Common myeloid progenitor, CD34-positive (primary cell): ENCODE data around the gene SPG7.

Experiments used
- CTCF ChIA-PET: fragments of 350-600 bp; sonication (Branson Sonifier 250); formaldehyde crosslinking; loops from one replicate; lab custom pipeline; 2021; ENCODE audit warnings: antibody characterized with exemption; lab: Charles Lee
- POLR2A ChIA-PET: fragments of 350-600 bp; sonication (Branson Sonifier 250); formaldehyde crosslinking; loops from one replicate; lab custom pipeline; 2021; ENCODE audit warnings: antibody characterized with exemption; lab: Charles Lee
- DNase-seq, 3 donors: peaks; one replicate each; pipeline versions ENCODE4 v3.0.0 to v3.0.0-alpha.2; 2013
- H3K27ac ChIP-seq, 2 experiments: 1 replicate in 1 of 2; 2 replicates in 1 of 2; pipeline ENCODE4 v1.7.0; 2013; ENCODE audit warnings: inconsistent platforms in 2 of 2, low read length in 2 of 2, mild to moderate bottlenecking in 2 of 2, low read depth in 1 of 2, moderate library complexity in 1 of 2; ENCODE audit not compliant: severe bottlenecking in 2 of 2, insufficient read depth in 1 of 2, poor library complexity in 1 of 2
- H3K27me3 ChIP-seq, 5 experiments: replicated peaks in 2 of 5; 1 replicate in 3 of 5; 2 replicates in 2 of 5; pipeline versions ENCODE4 v1.6.1 to v1.7.0; 2013; ENCODE audit warnings: low read length in 4 of 5, mild to moderate bottlenecking in 2 of 5, moderate library complexity in 2 of 5, inconsistent platforms in 1 of 5; ENCODE audit not compliant: insufficient read depth in 5 of 5, control insufficient read depth in 4 of 5
- H3K36me3 ChIP-seq, 4 experiments: 1 replicate in 2 of 4; 2 replicates in 2 of 4; pipeline versions ENCODE4 v1.6.1 to v1.7.0; 2013; ENCODE audit warnings: low read length in 3 of 4, control low read depth in 1 of 4, mild to moderate bottlenecking in 1 of 4; ENCODE audit not compliant: control insufficient read depth in 4 of 4, insufficient read depth in 4 of 4
- H3K4me1 ChIP-seq, 4 experiments: 1 replicate in 3 of 4; 2 replicates in 1 of 4; pipeline versions ENCODE4 v1.6.1 to v1.7.1; 2013; ENCODE audit warnings: low read length in 3 of 4, mild to moderate bottlenecking in 3 of 4, control low read depth in 1 of 4, inconsistent platforms in 1 of 4, moderate library complexity in 1 of 4; ENCODE audit not compliant: control insufficient read depth in 4 of 4, insufficient read depth in 4 of 4; ENCODE audit errors: control extremely low read depth in 1 of 4
- H3K4me3 ChIP-seq, 7 experiments: 1 replicate in 4 of 7; 2 replicates in 3 of 7; pipeline versions ENCODE4 v1.5.1 to v1.7.0; 2013; ENCODE audit warnings: mild to moderate bottlenecking in 7 of 7, low read length in 6 of 7, moderate library complexity in 6 of 7, inconsistent platforms in 2 of 7, low read depth in 2 of 7, control low read depth in 1 of 7; ENCODE audit not compliant: insufficient read depth in 4 of 7, control insufficient read depth in 1 of 7; ENCODE audit errors: extremely low read depth in 1 of 7
- H3K9me3 ChIP-seq, 5 experiments: 1 replicate in 4 of 5; 2 replicates in 1 of 5; pipeline versions ENCODE4 v1.6.1 to v1.7.1; 2013; ENCODE audit warnings: low read length in 4 of 5, mild to moderate bottlenecking in 2 of 5, inconsistent platforms in 1 of 5, low read depth in 1 of 5, moderate library complexity in 1 of 5; ENCODE audit not compliant: control insufficient read depth in 4 of 5, insufficient read depth in 2 of 5; ENCODE audit errors: control extremely low read depth in 1 of 5
- WGBS: methylation state at CpG from one replicate; pipeline ENCODE4 v1.1.5; 2013; ENCODE audit not compliant: insufficient coverage; 5-methylcytosine and 5-hydroxymethylcytosine counted together

The SPG7 gene

GRCh38 chr16:89476379-89476778 is 31.8 kb upstream of the SPG7 start:
- H3K4me1 ChIP-seq: peaks cover 13 to 69% (median 29%) of the 10 kb centered on the region in 4 experiments
- WGBS: 81% methylated on average over 2 of the region's 5 CpGs
- ChIA-PET CTCF (interaction anchor here (0.8 to 1.3 kb wide), 4 partner anchors 13 to 141 kb away, joined by 3 read pairs; partner anchors contain the start of gene SPG7), POLR2A (interaction anchor here (0.6 to 0.7 kb wide), 2 partner anchors 15 to 147 kb away, joined by 3 read pairs; no protein-coding TSS in a partner anchor)
- H3K27ac ChIP-seq: peak overlapping the region in 1 of 2 experiments; percentile 4
- no peaks in the 10 kb centered on the region for H3K9me3 ChIP-seq
- no peaks in the 10 kb centered on the region for H3K27me3 ChIP-seq
- peaks cover 0 to 4% (median 0%) of the 10 kb centered on the region in 4 experiments for H3K36me3 ChIP-seq
- no peak for DNase-seq
- peak overlapping the region in 1 of 7 experiments; percentile 24 for H3K4me3 ChIP-seq

GRCh38 chr16:89476811-89477261 is 31.4 kb upstream of the SPG7 start:
- WGBS: 17% methylated on average over 5 of the region's 10 CpGs
- H3K4me3 ChIP-seq: peak overlapping the region in 1 of 7 experiments; percentile 8
- H3K4me1 ChIP-seq: peaks cover 15 to 68% (median 30%) of the 10 kb centered on the region in 4 experiments
- ChIA-PET CTCF (interaction anchor here (0.7 to 1.3 kb wide), 5 partner anchors 10 to 142 kb away, joined by 3 to 4 read pairs (median 3); partner anchors contain the start of gene SPG7), POLR2A (interaction anchor here (0.6 to 0.7 kb wide), 2 partner anchors 15 to 148 kb away, joined by 3 read pairs; no protein-coding TSS in a partner anchor)
- peak overlapping the region in 1 of 2 experiments; percentile 4 for H3K27ac ChIP-seq
- H3K9me3 ChIP-seq: no peaks in the 10 kb centered on the region
- H3K27me3 ChIP-seq: no peaks in the 10 kb centered on the region
- H3K36me3 ChIP-seq: peaks cover 0 to 4% (median 0%) of the 10 kb centered on the region in 4 experiments
- peak in 2 of 3 donors; percentile 77 to 85 for DNase-seq

GRCh38 chr16:89478576-89479221 is 29.5 kb upstream of the SPG7 start:
- H3K36me3 ChIP-seq: peaks cover 0 to 7% (median 2%) of the 10 kb centered on the region in 4 experiments
- H3K27ac ChIP-seq: no peak overlapping the region
- DNase-seq: no peak
- peaks cover 14 to 68% (median 40%) of the 10 kb centered on the region in 4 experiments for H3K4me1 ChIP-seq
- no peaks in the 10 kb centered on the region for H3K27me3 ChIP-seq
- no peak overlapping the region for H3K4me3 ChIP-seq
- CTCF ChIA-PET: interaction anchor here (1.0 to 1.1 kb wide), 2 partner anchors 10 to 17 kb away, joined by 3 read pairs; no protein-coding TSS in a partner anchor
- POLR2A ChIA-PET: no interaction called here
- 95% methylated on average over 4 of the region's 14 CpGs for WGBS
- H3K9me3 ChIP-seq: no peaks in the 10 kb centered on the region

DNA sequence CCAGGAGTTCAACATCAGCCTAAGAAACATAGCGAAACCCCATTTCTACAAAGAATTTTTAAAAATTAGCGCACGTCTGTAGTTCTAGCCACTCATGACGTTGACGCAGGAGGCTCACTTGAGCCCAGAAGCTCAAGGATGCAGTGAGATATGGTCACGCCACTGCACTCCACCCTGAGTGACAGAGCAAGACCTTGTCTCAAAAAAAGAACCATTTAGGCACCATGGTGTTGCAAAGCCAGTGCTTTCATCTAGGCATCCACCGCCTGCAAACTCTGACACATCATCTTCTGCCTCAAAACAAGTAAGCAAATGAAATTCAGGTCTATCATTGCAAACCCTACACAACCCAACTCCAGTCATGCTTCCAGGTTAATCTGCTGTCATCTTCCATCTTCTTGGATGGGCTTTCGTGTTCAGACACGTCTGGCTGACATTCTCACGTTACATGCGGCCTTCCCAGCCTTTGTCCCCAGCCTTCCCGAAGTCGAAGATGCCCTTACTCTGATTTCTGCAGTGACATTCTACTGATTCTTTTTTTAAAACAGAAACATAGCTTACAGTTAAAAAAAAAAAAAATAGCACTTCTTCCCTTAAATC is 26.7 kb upstream of the SPG7 start:
- CTCF ChIA-PET: interaction anchor here (0.8 to 0.9 kb wide), 2 partner anchors 45 to 138 kb away, joined by 3 read pairs; no protein-coding TSS in a partner anchor
- no peak overlapping the region for H3K27ac ChIP-seq

DNA sequence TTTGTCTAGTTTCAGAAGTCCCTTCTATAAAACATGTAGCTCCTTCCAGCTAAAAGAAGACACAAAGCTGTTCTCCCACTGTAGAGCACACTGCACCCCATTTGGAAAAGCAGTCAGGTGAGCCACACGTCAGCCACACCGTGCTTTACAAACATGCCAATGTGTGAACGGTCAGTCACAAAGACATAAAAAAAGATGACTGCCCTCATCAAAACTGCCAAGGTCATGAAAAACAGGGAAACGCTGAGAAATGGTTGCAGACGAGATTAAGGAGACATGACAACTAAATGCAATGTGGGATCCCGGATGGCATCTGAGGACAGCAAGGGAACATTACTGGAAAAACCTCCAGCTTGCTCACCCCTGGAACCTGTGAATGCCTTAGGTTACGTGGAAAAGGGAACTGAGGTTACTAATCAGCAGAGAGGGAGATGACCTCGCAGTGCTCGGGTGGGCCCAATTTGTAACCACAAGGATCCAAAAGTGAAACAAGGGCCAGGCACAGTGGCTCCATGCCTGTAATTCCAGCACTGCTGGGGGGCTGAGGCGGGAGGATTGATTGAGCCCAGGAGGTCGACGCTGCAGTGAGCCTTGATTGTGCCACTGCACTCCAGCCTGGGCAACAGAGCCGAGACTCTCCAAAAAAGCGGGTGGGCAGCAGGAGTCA is 25.9 kb upstream of the SPG7 start:
- ChIA-PET POLR2A (no interaction called here), CTCF (interaction anchor here (0.8 to 1.2 kb wide), 4 partner anchors 16 to 138 kb away, joined by 3 to 4 read pairs (median 3); no protein-coding TSS in a partner anchor)
- H3K36me3 ChIP-seq: peaks cover 0 to 10% (median 0%) of the 10 kb centered on the region in 4 experiments
- H3K27me3 ChIP-seq: no peaks in the 10 kb centered on the region
- H3K27ac ChIP-seq: no peak overlapping the region
- H3K9me3 ChIP-seq: no peaks in the 10 kb centered on the region
- H3K4me3 ChIP-seq: no peak overlapping the region
- DNase-seq: peak in 2 of 3 donors; percentile 50 to 51
- H3K4me1 ChIP-seq: peaks cover 37 to 71% (median 53%) of the 10 kb centered on the region in 4 experiments
- WGBS: 85% methylated on average over 14 of the region's 14 CpGs

More for the DNA sequence above, 26.7 kb upstream of the SPG7 start:
- H3K27me3 ChIP-seq: no peaks in the 10 kb centered on the region
- H3K36me3 ChIP-seq: peaks cover 0 to 7% (median 0%) of the 10 kb centered on the region in 4 experiments
- H3K4me3 ChIP-seq: no peak overlapping the region
- DNase-seq: no peak
- no peaks in the 10 kb centered on the region for H3K9me3 ChIP-seq
- WGBS: 93% methylated on average over 13 of the region's 13 CpGs
- H3K4me1 ChIP-seq: peaks cover 31 to 73% (median 53%) of the 10 kb centered on the region in 4 experiments
- POLR2A ChIA-PET: no interaction called here

DNA sequence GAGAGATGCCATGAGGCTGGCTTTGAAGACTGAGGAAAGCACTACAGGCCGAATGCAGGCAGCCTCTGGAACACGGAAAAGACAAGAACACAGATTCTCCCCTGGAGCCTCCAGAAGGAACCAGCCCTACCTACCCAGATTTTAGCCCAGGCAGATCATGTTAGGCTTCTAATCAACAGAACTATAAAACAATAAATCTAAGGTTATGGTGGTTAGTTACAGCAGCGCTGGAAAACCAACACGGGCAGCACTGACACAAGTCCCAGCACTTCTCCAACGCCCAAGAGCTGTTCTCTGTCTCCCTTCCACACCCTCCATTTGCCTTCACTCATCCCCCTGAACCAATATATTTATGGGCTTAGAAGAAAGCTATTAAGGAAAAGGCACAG is 25.4 kb upstream of the SPG7 start:
- Histone ChIP-seq H3K4me3 (no peak overlapping the region), H3K4me1 (peaks cover 36 to 73% (median 57%) of the 10 kb centered on the region in 4 experiments), H3K27me3 (no peaks in the 10 kb centered on the region), H3K27ac (no peak overlapping the region), H3K36me3 (peaks cover 0 to 11% (median 0%) of the 10 kb centered on the region in 4 experiments), H3K9me3 (no peaks in the 10 kb centered on the region)
- POLR2A ChIA-PET: no interaction called here
- no CpG with 5 or more reads among the region's 5 CpGs for WGBS
- no peak for DNase-seq
- CTCF ChIA-PET: interaction anchor here (1.0 to 1.4 kb wide), 4 partner anchors 10 to 18 kb away, joined by 3 to 4 read pairs (median 4); no protein-coding TSS in a partner anchor
